ENCODE data around the gene MCC.

The MCC gene

DNA sequence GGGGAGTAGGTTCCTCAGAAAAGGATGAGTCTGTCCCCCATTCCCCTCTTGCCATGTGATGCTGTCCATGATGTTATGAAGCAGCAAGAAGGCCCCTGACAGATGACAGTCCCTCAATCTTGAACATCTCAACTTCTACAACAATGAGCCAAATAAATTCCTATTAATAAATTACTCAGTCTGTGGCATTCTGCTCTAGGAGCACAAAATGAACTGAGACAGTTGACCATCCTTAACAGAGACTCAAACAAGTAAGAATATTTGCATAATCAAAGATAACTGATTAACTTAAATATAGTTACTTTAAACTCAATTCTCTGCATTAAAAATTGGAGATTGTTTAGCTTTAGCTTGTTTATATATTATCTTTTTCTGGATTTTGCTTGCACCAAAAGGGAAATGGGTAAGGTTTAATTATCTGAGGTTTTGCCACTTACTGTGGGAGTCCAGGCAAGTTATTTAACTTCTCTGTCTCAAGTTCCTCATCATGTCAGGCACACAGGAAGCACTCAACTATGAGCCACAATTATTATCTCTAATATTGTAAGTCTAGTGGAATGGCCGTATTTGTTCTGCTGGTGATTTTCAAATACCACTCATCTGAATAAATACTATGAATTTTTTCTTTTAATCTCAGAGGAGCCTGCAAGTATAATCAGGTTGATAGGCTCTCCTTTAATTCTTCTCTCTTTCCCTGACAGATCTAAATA is 216.4 kb downstream of the MCC start:
- DNase-seq (ENCODE audit: low read depth in 2 of 2): no peak

DNA sequence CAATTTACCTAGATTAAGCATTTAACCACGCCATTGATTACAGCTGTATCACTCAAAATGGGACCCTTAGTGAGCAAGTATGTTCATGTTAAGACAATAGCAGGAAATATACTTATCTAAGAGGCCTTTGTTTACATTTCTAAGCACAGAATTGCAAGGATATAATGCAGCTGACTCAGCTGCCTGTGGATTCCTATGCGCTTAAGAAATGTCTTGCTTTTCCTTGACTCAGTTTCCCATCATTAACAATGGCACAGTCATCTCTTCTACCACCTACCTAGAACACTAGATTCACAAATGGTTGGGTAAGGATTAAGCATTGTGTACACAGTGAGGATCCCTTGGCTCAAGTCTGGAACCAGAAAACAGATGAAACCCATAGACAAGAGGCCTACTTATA is 217.2 kb downstream of the MCC start:
- no peak for DNase-seq (ENCODE audit: low read depth in 2 of 2)

DNA sequence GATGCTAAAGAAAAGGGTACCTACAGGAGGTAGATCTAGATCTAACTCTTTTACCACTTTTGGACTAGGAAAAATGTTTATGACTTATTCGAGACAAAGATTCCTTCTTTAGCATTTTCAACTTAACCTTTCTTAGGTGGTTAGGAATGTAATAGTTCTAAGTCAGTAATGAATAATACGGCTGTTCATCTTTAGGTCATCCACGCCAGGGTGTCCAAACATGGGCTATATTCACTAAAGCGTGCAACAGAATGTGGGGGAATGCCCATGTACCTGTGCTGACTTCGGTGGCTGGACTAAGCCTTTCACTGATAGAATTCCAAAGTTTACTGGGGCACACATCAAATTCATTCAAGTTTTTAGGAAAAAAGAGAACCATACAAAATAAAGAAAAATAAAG is 218.2 kb downstream of the MCC start:
- no peak for DNase-seq (ENCODE audit: low read depth in 2 of 2)

DNA sequence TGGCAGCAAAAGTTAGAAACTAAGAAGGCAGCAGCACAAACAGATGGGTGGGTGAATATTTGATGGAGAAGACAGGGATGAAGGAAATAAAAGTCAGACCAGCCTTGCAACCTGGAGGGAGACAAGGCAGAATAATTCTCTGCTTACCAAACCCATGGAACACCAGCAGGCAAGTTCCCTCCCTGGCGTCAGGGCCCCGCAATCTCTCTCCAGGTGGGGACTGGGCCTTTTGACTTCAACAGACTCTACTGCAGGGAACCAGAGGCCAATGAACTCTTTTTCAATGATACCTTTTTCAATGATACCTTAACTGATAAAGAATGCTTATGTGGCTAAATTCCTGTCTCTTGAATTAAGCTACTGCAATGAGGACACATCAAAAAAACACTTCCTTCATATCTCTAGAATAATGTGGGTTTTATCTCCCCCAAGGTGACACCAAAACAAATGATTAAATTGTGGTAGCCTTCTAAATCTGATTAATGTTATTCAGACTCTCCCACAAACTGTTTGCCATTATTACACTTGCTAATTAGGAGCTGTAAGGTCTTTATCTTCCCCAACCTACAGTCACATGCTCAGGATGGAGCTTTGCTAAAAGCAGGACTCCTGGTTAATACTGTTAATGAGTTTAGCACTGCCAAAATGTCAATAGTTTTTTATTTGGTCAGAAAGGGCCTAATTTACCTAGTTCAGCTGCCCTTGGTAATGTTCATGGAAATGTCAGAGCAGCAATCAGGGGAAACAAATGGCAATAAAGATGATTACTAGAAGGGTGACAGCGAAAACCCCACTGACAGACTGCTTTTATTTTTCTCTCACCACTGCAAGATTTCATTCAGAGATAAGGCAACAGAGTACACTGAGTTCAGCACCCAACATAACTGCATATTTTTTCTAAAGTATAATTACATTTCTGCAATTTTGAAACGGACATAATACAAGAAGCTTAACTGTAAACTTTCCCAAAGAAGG is 218.9 kb downstream of the MCC start:
- no peak for DNase-seq (ENCODE audit: low read depth in 2 of 2)

DNA sequence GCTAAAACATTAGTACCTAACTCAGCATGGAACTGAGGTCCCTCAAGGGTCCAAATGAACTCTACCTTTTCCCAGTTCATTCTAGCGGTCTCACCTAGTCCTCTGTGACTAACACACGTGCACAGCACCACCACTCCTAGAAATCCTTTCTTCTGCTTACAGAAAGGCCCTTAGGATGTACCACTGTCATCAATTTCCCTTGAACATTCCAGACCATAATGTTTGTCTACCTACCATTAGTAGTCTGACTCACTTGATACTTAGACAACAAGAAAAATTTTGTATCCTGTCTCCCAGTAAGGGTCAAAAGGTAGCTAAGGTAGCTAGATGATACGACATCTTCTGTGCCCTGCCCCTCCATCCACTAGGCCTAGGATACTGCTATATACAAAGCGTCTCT is 220.0 kb downstream of the MCC start:
- no peak for DNase-seq (ENCODE audit: low read depth in 2 of 2)

DNA sequence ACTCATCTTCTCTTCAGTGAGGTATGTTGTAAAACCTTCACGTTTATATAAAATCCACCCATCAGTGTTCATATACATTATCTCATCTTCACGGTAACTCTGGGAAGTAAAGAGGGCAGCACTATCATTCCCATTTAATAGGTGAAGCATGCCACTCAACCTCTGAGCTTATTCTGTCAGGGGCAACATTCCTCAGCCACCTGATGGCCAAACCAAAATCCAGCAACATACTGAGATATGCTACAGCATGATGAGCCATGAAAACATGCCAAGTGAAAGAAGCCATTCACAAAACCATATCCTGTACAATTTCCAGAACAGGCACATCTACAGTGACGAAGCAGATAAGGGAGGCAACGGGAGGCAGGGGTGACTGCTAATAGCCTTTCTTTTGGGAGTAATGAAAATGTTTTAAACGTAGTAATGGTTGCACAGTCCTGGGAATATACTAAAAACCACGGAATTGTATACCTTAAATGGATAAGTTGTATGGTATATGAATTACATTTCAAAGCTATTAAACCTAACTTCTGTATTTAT is 220.8 kb downstream of the MCC start:
- no peak for DNase-seq (ENCODE audit: low read depth in 2 of 2)

DNA sequence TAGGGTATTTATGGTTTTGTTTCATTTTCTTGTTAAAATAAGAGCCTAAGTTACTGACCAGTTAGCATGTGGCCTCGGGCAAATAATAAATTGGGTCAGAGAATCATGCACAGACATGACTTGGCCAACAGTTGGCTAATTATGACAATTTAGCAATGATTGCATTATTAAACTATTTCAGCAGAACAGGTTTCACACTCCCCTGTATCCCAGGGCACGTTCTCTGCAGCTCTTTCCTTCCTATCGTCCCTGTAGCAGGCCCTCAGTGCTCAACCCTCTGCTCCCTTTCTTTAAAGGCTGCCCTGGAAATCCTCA is 221.4 kb downstream of the MCC start:
- no peak for DNase-seq (ENCODE audit: low read depth in 2 of 2)

DNA sequence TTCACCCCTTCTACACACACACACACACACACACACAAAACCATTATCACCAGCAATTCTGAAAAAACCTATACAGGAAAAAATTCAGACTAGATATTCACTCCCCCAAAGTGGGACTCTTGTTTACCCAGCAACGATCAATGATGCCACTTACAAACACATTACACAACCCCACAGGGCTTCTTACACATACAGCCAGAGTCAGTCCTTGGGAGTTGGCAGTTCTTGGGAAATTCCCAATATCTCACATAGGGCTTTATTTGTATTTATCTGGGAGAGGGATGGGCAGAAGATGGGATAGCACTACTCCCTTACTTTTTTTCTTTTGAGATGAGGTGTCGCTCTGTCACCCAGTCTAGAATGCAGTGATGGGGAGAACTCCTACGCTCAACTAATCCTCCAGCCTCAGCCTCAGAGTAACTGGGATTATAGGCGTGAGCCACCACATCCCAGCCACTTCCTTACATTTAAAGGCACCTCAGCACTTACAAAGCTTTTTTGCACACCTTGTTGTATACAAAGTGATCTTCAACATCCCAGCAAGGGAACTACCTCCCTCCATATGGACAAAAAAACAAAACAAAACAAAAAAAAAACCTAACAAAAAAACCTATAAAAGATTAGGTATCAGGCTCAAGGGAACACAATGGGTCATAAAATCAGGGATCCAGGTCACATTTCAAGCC is 221.9 kb downstream of the MCC start:
- no peak for DNase-seq (ENCODE audit: low read depth in 2 of 2)

DNA sequence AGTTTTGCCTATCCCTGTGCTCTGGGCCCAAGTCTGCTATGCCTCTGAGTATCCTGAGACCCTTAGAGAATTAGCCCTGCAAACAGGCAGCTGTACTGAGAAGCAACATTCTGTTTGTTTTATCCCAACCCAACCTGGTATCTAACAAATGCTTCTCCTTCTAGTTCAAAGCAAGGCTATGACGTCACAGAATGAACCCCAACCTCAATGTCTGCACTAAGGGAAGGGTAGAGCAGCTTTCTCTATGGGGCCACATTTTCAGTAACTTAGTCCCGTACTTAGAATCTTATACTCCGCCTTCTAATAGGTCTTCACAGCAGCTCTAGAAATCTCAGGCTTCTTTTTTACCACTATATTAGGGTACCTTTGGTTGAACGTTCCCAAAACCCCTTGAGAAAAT is 223.1 kb downstream of the MCC start:
- no peak for DNase-seq (ENCODE audit: low read depth in 2 of 2)

DNA sequence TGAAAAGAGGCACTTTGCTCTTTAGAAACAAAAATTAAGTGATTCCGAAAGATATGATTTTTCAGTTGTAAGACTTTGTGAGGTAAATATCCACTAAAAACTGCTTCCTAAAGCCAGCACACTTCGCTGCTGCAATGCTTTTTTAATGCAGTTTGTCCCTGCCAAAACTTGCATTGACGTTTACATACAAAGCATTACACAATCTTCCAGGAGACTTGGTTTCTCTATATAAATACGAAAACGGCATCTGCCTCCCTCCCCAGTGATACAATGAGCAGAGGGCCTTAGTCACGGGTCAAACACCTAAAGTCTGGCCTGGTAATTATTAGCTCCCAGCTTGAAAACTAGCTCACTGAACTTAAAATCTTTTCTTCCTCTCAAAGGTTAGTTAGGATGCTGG is 224.2 kb downstream of the MCC start:
- no peak for DNase-seq (ENCODE audit: low read depth in 2 of 2)

DNA sequence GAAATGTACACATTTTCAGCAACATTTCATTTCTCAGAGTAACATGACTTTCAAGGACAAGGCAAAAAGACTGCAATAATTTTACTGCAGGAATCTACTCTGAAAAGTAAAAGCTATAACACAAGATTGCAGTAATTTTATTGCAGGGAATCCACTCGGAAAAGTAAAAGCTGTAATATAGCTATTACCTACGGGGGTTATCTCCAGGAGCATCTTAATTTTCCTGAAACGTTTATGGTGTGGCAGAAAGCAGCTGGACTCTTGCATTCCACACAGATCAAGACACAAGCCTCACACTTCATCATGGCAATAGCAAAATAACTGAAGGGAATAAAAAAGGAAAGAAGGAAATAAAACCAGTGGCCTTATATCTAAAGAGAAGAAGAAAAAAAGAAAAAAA is 224.7 kb downstream of the MCC start:
- DNase-seq (ENCODE audit: low read depth in 2 of 2): no peak

DNA sequence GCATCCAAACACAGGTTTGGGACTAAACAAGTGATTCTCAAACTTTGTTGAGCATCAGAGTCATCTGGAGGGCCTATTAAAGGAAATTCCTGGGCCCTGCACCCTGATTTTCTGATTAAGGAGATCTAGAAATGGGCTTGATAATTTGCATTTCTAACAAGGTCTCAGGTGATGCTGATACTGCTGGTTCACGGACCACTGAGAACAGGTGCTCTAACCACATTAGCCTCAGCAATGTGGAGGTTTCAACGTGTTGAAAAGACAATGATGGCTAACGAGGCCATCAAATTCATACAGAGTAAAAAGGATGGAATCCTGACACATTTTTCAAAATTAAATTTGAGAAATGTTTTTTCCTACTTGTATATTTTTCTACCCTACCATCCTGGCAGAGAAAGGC is 225.6 kb downstream of the MCC start:
- DNase-seq (ENCODE audit: low read depth in 2 of 2): no peak

DNA sequence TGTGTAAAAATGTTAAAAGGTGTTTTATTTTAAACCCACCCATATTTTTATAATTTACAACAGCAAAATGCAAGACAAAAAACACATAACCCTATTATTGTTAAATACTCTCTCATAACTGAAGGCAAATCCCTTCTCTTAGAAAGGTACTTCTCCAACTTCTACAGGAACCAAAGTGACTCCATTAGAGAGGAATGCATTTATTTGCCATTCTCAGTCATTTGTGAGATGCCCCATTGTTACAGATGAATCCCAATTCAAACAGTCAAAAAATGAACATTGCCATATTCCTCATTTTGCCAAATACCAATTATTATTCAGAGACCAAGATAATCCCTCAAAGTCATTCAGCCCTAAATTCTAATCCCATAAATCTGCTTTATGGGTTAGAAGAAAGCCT is 229.2 kb downstream of the MCC start:
- DNase-seq (ENCODE audit: low read depth in 2 of 2): no peak

DNA sequence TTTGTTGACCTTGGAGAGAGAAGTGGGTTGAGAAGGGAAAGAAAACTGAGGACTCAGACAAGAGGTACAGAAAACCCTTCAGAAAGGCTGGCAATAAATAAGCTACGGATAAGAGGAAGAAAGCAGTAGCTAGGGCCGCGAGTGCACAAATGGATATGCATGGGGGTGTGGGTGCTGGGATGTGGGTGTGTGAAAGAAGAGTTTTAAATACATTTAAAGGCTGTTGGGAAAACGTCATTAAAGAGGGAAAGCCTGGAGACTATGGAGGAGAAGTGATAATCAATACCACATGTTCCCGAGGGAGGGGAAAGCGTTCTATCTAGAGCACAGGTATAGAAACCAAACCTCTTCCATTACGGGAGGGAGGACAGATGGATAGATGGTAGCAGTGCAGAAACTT is 230.7 kb downstream of the MCC start:
- no peak for DNase-seq (ENCODE audit: low read depth in 2 of 2)

DNA sequence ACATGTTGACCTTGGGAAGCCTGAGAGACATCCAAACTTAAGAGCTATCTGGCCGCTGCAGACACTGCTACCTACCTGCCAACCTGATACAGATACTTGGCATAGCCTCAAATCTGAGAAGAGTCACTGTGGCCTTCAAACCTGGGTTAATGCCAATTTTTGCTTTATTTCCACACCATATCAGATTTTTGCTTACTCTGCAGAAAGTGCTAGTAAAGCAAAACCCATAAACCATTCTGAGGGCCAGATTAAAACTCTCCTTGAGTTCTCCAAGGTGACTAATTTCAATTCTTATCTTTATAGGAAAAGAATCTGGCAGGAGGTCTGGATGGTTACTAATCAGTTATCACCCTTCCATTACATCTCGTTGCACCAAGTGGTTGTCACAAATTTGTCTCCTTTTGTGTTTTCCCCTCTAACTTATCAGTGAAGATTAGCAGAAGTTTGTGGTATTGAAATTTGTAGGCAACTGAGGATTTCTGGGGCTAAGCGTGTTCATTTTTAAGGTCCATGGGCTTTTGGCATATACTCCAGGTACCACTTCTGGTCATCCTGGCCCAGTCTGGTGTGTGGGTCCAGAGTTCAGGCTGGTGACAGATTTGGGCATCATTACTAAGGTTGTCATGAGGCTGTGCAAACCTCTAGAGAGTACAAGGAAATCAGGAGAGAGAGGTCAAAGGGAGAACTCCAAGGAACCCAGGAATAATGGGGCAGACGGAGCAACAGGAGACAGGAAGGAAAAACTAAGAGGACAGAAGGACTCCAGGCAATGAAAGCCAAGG is 231.4 kb downstream of the MCC start:
- no peak for DNase-seq (ENCODE audit: low read depth in 2 of 2)

DNA sequence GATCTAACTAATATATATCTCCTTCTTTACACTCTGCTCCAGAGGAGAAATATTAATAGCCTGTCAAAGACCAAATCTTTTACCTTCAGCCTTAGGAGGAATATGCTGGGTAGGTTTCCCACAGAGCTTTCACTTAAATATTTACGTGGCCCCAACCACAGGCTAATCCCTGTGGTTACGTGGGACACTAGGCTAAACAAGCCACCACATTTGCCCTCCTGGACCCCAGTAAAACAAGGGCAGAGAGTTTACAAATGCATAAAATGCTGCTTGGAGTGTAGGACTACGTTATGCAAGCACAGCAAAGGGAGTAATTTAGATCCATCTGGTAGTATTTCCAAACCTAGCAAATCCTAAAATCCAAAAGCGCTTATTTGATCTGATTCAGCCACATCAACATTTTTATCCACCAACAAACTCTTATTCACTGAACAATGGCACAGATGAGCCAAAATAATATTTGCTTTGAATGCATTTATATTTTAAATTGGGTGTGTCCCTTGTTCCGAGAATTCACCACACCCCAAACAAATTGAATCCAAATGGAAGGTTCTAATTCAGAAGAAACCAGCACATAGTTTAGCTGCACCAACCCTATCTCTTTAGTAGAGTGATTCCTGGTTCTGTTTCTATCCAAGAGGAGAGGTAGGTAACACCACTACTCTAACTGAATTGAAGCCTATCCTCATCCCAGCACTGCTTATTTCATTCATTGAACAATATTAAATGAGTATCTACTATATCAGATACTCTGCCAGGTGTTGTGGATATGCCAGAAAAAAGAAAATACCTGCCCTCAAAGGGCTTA is 232.5 kb downstream of the MCC start:
- DNase-seq (ENCODE audit: low read depth in 2 of 2): no peak

DNA sequence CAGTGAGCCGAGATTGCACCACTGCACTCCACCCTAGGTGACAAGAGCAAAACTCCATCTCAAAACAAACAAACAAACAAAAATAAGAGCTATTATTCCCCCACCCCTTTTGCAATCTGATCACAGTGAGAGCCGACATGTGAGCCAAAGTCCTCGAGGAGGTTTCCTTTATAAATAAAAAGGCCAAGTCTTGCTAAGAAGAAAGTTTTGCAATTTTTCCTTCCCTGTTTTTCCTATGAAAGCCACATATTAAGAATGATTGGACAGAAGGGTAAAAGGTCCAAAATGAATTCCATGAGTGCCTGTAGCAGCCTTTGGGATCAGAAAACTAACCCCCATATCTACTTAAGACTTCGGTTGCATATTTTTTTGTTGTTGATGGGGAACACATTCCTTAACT is 233.1 kb downstream of the MCC start:
- DNase-seq (ENCODE audit: low read depth in 2 of 2): no peak

DNA sequence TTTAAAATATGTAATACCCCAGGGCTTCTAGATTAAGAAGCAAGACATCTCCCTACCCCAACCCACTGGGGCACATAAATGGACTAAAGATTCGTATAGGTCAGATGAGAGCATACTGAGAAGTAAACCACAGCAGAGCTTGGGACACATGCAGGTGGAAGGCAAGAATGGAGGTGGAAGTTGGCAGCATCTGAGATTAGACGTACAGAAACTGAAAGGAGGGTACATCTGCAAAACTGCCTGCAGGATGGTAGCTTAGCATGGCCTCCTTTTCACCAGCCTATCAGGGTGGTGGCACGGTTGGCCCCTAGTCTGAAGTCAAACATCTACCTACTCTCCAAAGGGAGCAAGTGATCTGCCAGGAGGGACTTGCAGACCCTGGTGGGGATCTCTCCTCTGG is 235.2 kb downstream of the MCC start:
- DNase-seq (ENCODE audit: low read depth in 2 of 2): no peak

DNA sequence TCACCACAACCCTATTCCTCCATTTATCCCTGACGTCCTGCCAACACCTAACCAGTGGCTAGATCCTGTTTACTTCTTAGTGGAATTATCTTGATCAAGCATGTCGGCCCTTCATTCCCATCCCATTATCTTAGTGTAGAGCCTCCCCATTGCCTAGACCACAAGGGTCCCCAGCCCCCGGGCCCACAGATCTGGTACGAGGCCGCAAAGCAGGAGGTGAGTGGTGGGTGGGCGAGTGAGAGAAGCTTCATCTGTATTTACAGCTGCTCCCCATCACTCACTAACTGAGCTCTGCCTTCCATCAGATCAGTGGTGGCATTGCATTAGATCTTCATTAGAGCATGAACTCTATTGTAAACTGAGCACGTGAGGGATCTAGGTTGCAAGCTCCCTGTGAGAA is 236.2 kb downstream of the MCC start:
- DNase-seq (ENCODE audit: low read depth in 2 of 2): no peak

DNA sequence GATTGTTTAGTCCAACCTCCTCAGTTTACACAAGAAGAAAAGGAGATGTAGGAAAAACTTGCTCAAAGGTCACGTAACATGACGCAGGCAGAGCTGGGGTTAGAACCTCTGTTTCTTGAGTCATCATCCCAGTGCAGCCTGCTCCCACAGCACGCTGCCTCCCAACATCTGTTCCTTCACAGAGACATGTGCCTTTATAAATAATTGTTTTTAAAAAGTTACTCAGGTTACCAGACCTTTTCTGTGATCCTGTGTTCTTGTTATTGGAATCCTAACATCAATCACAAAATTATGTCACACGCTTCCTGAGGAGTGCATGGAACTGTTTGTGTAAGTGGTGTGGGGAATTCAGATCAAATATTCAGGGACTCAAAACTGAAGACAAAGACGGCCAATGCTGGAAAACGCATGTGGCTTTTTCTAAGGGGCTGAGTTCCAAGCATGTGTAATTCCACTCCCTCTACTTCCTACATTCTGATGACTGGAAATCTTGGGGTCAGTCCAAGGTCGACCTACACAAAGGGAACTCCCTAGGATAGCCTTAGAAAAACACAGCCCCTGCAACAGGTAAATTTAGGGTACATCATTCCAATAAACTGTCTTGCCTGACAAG is 237.8 kb downstream of the MCC start:
- no peak for DNase-seq (ENCODE audit: low read depth in 2 of 2)
